ENCODE measurements around the gene VPS16.

The VPS16 gene

GRCh38 chr20:2902291-2902690, 61.7 kb downstream of the VPS16 start:
- no peak for DNase-seq (ENCODE audit: low read depth)

GRCh38 chr20:2902818-2903217, 62.3 kb downstream of the VPS16 start:
- no peak for DNase-seq (ENCODE audit: low read depth)

GRCh38 chr20:2903686-2904085, 63.1 kb downstream of the VPS16 start:
- DNase-seq (ENCODE audit: low read depth): no peak

DNA sequence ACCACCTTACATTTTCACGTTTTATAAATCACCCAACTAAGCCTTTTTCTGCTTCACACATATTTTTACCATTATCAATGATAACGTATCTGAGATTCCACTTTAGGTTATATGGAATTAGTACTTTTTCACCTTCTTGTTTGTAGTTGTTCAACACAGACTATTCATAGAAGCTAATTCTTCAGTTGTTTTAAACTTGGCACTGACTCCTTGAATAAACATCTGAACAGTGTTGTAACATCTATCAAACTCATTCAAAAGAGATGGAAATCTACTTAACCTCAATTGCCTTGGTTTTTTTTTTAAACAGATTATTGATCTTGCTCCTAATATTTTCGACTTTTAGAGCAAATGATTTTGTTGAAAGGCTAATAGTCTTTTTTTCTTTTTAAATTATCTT, 67.0 kb downstream of the VPS16 start:
- no peak for DNase-seq (ENCODE audit: low read depth)

DNA sequence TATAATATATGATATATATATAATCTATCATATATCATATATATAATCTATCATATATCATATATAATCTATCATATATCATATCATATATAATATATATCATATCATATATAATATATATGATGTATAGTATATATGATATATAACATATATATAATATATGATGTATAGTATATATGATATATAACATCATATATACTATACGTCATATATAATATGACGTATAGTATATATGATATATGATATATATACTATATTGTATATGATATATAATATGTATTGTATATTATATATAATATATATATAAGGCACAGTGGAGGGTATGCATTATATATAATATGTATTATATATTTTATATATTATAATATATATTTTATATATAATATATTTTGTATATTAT, 69.4 kb downstream of the VPS16 start:
- DNase-seq (ENCODE audit: low read depth): no peak

- no peak for DNase-seq (ENCODE audit: low read depth)
These were observed 70.7 kb downstream of the VPS16 start for GRCh38 chr20:2911200-2911599.

- no peak for DNase-seq (ENCODE audit: low read depth)
These were observed 73.6 kb downstream of the VPS16 start for GRCh38 chr20:2914160-2914559.

Data from activated T-cell treated with anti-CD3 and anti-CD28 coated beads for 48 hours (primary cell).